Measurements from ENCODE around the gene SDHD. TPM values are rescaled to one million over a fixed set of nuclear protein-coding genes. Genes with fewer than 3 reads are reported as not detected.

The SDHD gene
- polyA plus RNA-seq (2012; ENCODE audit: insufficient read length, low read depth) = 112 TPM

GRCh38 chr11:112086422-112087191 lies at the start of gene SDHD, which contains the start of gene TIMM8B:
Gene SDHD (plus strand): TSS chr11:112086873. CDS start chr11:112086908, 35 bp downstream.
Gene TIMM8B (minus strand): TSS chr11:112086756. CDS start chr11:112086723, 33 bp downstream.
- TF ChIP-seq TAF1 (IDR thresholded peaks at IDR 0.05; ENCODE audit: borderline replicate concordance, insufficient read depth, low read length) (peak; percentile 99), SIN3A (IDR thresholded peaks at IDR 0.05; ENCODE audit: borderline replicate concordance, insufficient read depth, low read length) (peak; percentile 92; the same call in 1 of the 2 replicates), POLR2AphosphoS5 (IDR thresholded peaks at IDR 0.05; ENCODE audit: low read depth, low read length) (peak; percentile 93), REST (IDR thresholded peaks at IDR 0.05; ENCODE audit: insufficient read depth in 1 of 2, low read depth in 2 of 2, low read length in 2 of 2) (peak in 1 of 2 experiments; percentile 61; a peak in 2 of 4 replicates), FOXP2 (optimal IDR thresholded peaks at IDR 0.05; ENCODE audit: borderline replicate concordance, extremely low read depth, extremely low read length, insufficient read depth) (no peak)

- no peak for TF ChIP-seq REST (IDR thresholded peaks at IDR 0.05; ENCODE audit: insufficient read depth in 1 of 2, low read depth in 2 of 2, low read length in 2 of 2)
- no peak for TF ChIP-seq POLR2AphosphoS5 (IDR thresholded peaks at IDR 0.05; ENCODE audit: low read depth, low read length)
- no peak for TF ChIP-seq TAF1 (IDR thresholded peaks at IDR 0.05; ENCODE audit: borderline replicate concordance, insufficient read depth, low read length)
- no peak for TF ChIP-seq FOXP2 (optimal IDR thresholded peaks at IDR 0.05; ENCODE audit: borderline replicate concordance, extremely low read depth, extremely low read length, insufficient read depth)
Measured at GRCh38 chr11:112037527-112037926, 49.1 kb upstream of the SDHD start.

- TF ChIP-seq FOXP2 (optimal IDR thresholded peaks at IDR 0.05; ENCODE audit: borderline replicate concordance, extremely low read depth, extremely low read length, insufficient read depth) (no peak), TAF1 (IDR thresholded peaks at IDR 0.05; ENCODE audit: borderline replicate concordance, insufficient read depth, low read length) (no peak), SIN3A (IDR thresholded peaks at IDR 0.05; ENCODE audit: borderline replicate concordance, insufficient read depth, low read length) (no peak), REST (IDR thresholded peaks at IDR 0.05; ENCODE audit: insufficient read depth in 1 of 2, low read depth in 2 of 2, low read length in 2 of 2) (no peak), POLR2AphosphoS5 (IDR thresholded peaks at IDR 0.05; ENCODE audit: low read depth, low read length) (no peak)
Measured at GRCh38 chr11:112042161-112042960, 44.3 kb upstream of the SDHD start.

GRCh38 chr11:112042961-112043304 lies 43.7 kb upstream of the SDHD start:
- TF ChIP-seq TAF1 (IDR thresholded peaks at IDR 0.05; ENCODE audit: borderline replicate concordance, insufficient read depth, low read length) = no peak
- TF ChIP-seq REST (IDR thresholded peaks at IDR 0.05; ENCODE audit: insufficient read depth in 1 of 2, low read depth in 2 of 2, low read length in 2 of 2) = no peak
- TF ChIP-seq SIN3A (IDR thresholded peaks at IDR 0.05; ENCODE audit: borderline replicate concordance, insufficient read depth, low read length) = no peak
- TF ChIP-seq POLR2AphosphoS5 (IDR thresholded peaks at IDR 0.05; ENCODE audit: low read depth, low read length) = no peak
- no peak for TF ChIP-seq FOXP2 (optimal IDR thresholded peaks at IDR 0.05; ENCODE audit: borderline replicate concordance, extremely low read depth, extremely low read length, insufficient read depth)

All from PFSK-1 (cell line).